HG03135 (cell line): Measurements from ENCODE around the gene MSANTD7.

Experiments
- ATAC-seq: cut with Tn5 transposase; IDR thresholded peaks from one replicate; pipeline ENCODE4 v1.9.1; 2021; ENCODE audit warnings: mild to moderate bottlenecking, moderate library complexity; ENCODE audit not compliant: unreplicated experiment

The MSANTD7 gene

DNA sequence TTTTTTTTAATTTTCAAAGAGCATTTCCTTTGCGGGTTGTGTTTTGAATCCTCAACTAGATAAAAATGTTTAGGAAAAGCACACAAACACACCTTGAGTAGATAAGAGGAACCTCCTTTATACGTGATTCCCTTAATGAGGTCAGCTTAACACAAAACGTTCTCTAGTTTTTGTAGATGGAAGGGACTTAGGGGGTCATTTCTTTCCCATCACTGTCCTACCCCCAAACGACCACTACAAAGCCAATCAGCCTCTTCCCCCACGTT, 41.8 kb downstream of the MSANTD7 start:
- ATAC-seq = no peak

DNA sequence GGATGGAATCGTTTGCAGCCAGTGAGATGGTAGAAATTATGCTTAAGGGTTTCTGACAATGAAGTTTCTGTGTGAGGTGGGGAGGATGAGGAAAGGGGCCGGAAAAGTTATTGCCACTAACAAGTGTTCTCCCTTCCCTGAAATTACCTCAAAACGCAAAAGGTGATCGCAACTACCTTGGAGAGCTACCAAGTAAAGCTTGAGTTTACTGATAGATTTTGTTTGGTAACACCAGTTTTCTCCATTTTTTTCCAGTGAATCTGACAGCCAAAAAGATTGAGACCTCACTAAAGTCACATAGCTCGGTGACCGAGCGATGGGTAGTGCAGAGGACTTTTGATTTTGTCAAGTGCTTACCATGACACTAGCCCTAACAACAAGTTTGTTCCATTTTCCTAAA, 42.1 kb downstream of the MSANTD7 start:
- ATAC-seq = no peak

DNA sequence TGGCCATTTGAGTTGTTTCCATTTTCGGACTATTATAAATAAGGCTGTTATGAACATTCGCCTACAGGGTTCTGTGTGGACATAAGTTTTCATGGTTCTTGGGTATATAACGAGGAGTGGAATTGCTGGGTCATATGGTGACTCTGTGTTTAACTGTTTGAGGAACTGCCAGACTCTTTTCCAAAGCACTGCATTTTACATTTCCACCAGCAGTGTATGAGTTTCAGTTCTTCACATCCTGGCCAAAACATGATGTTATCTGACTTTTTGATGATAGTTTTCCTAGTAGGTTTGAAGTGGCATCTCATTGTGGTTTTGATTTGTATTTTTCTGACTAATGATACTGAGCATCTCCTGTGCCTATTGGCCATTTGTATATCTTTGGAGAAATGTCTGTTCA, 46.0 kb downstream of the MSANTD7 start:
- no peak for ATAC-seq
